Activated CD8-positive, alpha-beta memory T cell treated with anti-CD3 and anti-CD28 coated beads for 4 hours (primary cell): ENCODE data around the gene GCFC2.
"Not testable (repeated sequence)": the region's sequence is repeated elsewhere in the genome, so short reads cannot be mapped to it uniquely, and the experiment has no call there.

Experiments
- DNase-seq, 2 donors: peaks; one replicate each; pipeline ENCODE4 v3.0.0-alpha.2; 2020; ENCODE audit warnings: low read depth in 2 of 2

Gene GCFC2

GRCh38 chr2:75679556-75679955, 31.2 kb downstream of the GCFC2 start:
- no peak for DNase-seq

- DNase-seq, result no peak
These were observed 34.3 kb downstream of the GCFC2 start for GRCh38 chr2:75676464-75676863.

- DNase-seq, result no peak
These were observed 34.8 kb downstream of the GCFC2 start for GRCh38 chr2:75675908-75676307.

GRCh38 chr2:75675423-75675822, 35.3 kb downstream of the GCFC2 start:
- not testable (repeated sequence) for DNase-seq

GRCh38 chr2:75667884-75668283, 42.8 kb downstream of the GCFC2 start:
- DNase-seq, result no peak

GRCh38 chr2:75666911-75667310, 43.8 kb downstream of the GCFC2 start:
- DNase-seq, result no peak

DNA sequence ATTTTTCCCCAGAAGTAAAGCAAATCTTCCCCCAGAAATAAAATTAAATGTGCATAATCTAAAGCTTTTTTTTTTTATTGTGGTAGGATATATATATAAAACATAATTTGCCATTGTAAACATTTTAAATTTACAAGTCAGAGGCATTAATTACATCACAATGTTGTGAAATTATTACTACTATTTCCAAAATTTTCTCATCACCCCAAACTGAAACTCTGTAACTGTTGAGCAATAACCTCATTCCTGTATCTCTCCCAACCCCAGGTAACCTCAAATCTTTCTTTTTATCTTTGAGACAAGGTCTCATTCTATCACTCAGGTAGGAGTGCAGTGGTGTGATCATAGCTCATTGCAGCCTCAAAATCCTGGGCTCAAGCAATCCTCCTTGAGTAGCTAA, 52.9 kb downstream of the GCFC2 start:
- DNase-seq, result no peak

- DNase-seq, result no peak
These were observed 54.2 kb downstream of the GCFC2 start for GRCh38 chr2:75656563-75656962.

GRCh38 chr2:75655861-75656260, 54.9 kb downstream of the GCFC2 start:
- DNase-seq, result no peak

DNA sequence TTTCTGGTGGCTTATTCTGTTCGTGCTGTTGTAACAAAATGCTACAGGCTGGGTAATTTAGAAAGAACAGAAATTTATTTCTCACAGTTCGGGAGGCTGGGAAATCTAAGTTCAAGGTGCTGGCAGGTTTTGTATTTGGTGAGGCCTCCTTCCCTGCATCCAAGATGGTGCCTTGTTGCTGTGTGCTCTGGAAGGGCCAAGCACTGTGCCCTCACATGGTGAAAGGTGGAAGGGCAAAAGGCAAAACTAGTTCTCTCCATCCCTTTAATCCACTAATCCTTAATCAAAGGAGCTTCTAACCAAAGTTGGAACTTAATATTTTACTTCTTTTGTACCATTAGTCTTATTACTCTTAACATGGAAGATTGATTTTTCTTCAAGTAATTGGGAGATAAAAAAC, 56.7 kb downstream of the GCFC2 start:
- DNase-seq, result no peak

- DNase-seq, result no peak
These were observed 62.9 kb downstream of the GCFC2 start for GRCh38 chr2:75647771-75648170.

- DNase-seq, result peak; percentile 40 to 60
These were observed 63.9 kb downstream of the GCFC2 start, which contains the start of gene MRPL19 for GRCh38 chr2:75646583-75647425. MRPL19 (plus strand) TSS chr2:75646783; CDS start chr2:75646808, 25 bp downstream.

- DNase-seq, result no peak
These were observed 64.6 kb downstream of the GCFC2 start for GRCh38 chr2:75646090-75646582.

GRCh38 chr2:75645643-75646042, 65.1 kb downstream of the GCFC2 start:
- no peak for DNase-seq

- no peak for DNase-seq
These were observed 66.7 kb downstream of the GCFC2 start for GRCh38 chr2:75643980-75644379.

DNA sequence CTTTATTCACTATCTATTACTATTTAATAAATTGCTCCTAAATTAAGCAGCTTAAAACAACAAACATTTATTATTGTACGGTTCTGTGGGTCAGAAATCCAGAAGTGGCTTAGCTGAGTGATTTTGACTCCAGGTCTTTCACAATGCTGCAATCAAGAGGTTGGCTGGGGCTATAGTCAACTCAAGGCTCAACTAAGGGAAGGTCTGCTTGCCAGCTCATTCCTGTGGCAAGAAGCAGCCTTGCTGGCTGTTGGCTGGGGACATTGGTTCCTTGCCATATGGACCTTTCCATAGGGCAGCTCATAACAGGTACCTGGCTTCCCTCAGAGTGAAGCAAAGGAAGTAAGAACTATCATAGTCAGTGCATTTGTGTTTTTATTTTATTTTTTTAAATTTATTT, 69.1 kb downstream of the GCFC2 start:
- DNase-seq, result no peak

DNA sequence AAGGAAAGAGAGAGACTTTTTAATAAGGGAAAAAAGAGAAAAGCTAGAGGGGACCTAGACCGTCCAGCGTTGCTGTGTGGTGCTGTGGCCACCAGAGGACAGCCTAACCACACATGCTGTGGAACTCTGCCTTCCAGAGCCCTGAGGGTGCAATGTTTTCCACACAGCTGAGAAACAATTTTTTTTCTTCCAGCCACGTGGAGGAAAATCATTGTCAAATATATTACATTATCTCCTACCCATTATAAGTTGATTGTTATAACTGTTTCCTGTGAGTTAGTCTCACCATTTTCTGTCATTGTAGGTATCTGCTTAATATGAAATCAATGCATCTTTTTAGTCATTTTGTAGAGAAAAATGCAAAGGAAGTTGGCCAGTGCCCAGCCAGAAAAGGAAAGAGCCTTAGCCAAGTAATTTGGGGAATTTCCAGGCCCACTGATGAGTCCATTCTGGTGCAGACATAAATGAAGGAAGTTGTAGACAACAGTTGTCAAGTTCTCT, 70.0 kb downstream of the GCFC2 start:
- DNase-seq, result peak; percentile 6 to 31

DNA sequence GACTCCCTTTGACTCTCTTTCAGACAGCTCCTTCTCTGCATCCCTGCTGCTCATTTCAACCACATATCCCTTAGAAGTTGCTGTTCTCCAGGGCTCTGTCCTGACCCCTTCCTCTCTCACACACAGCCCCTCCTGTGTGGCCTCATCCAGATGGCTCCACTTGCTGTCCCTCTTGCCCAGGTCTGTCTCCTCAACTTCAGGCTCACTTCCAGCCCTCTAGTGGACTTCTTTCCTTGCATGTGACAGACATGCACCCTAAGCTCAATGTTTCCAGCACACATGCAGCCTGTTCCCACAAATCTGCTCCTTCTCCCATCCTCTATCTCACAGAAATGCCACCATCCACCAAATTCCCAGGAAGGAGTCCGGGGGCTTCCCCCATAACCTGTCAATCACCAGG, 73.1 kb downstream of the GCFC2 start:
- no peak for DNase-seq

- DNase-seq, result no peak
These were observed 75.8 kb downstream of the GCFC2 start for GRCh38 chr2:75634945-75635344.

GRCh38 chr2:75633620-75634019, 77.1 kb downstream of the GCFC2 start:
- no peak for DNase-seq

- no peak for DNase-seq
These were observed 77.9 kb downstream of the GCFC2 start for GRCh38 chr2:75632813-75633212.

DNA sequence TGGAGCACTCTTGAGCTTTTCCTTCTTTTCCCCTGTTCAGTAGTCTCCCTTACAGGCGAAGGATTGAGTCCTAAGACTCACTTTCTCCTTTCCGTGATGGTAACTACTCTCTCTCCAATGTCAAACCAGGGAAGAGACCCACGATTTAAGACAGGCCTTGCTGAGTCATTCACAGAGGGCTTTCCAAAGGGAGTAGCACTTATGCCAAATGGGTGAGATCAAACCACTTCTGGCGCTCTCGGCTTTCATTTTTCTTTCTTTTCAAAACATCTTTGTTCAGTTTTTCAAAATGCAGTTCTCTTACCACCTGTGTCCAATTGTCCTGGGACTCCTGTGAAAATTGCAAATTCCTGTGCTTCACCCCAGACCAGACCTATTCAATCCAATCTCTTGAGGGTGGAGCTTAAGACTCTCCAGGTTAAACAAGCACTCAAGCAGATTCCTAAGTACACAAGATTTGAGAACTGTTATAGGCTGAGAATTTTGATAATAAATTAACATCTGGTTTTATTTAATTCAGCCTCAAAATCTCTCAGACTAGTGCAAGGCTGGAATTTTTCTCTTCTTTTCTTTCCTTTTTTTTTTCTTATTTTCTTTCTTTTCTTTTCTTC, 78.5 kb downstream of the GCFC2 start:
- no peak for DNase-seq
